ENCODE data around the gene ADRA2C.

GRCh38 chr4:3772632-3773031 is 6.4 kb downstream of the ADRA2C start:
- TF ChIP-seq CTCF (IDR thresholded peaks at IDR 0.05) (no peak), REST (IDR thresholded peaks at IDR 0.05; ENCODE audit: insufficient read depth in 1 of 2, low read depth in 2 of 2, low read length in 1 of 2) (no peak), POLR2AphosphoS5 (IDR thresholded peaks at IDR 0.05; ENCODE audit: low read depth, low read length) (no peak)

All from Panc1 (cell line).